ENCODE measurements around the gene GOLGB1. TPM values are rescaled to one million over a fixed set of nuclear protein-coding genes. Genes with fewer than 3 reads are reported as not detected.

The GOLGB1 gene
- total RNA-seq, 4 donors from 2014 or later, result 32.6 to 78.3 (median 54.9) TPM

- Histone ChIP-seq H3K9me3 (peaks cover 0 to 3% of the 10 kb centered on the region in 2 donors), H3K27me3 (no peaks in the 10 kb centered on the region), H3K4me1 (no peaks in the 10 kb centered on the region), H3K36me3 (no peaks in the 10 kb centered on the region), H3K4me3 (no peak overlapping the region), H3K27ac (no peak overlapping the region)
- intact Hi-C loops (cut with DNase I; ENCODE audit: low total_unique reads), result no loop called here
- DNase-seq, result no peak
- no peak for TF ChIP-seq POLR2A (IDR thresholded peaks at IDR 0.05)
- TF ChIP-seq, protein P1, sequence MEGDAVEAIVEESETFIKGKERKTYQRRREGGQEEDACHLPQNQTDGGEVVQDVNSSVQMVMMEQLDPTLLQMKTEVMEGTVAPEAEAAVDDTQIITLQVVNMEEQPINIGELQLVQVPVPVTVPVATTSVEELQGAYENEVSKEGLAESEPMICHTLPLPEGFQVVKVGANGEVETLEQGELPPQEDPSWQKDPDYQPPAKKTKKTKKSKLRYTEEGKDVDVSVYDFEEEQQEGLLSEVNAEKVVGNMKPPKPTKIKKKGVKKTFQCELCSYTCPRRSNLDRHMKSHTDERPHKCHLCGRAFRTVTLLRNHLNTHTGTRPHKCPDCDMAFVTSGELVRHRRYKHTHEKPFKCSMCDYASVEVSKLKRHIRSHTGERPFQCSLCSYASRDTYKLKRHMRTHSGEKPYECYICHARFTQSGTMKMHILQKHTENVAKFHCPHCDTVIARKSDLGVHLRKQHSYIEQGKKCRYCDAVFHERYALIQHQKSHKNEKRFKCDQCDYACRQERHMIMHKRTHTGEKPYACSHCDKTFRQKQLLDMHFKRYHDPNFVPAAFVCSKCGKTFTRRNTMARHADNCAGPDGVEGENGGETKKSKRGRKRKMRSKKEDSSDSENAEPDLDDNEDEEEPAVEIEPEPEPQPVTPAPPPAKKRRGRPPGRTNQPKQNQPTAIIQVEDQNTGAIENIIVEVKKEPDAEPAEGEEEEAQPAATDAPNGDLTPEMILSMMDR (IDR thresholded peaks at IDR 0.05), result no peak
Measured at GRCh38 chr3:121648219-121648958, 101.2 kb downstream of the GOLGB1 start.

DNA sequence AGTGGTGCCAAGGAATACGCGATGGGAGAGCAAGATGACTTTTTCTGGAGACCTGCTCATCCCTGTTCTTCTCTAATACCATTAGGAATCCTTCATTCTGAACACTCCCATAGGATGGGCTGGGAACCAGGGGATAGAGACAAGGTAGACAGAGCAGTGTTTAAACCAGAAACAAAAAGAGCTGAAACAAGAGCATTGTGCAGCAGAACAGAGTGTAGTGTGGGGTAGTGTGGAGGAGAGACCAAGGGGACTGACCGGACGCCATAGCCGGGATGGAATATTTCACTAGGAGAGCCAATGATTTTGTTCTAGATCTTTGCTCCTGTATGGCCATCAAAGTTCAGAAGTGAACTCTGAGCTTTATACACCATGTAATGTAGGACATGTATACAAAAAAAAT, 104.5 kb downstream of the GOLGB1 start:
- Histone ChIP-seq H3K27me3 (no peaks in the 10 kb centered on the region), H3K27ac (no peak overlapping the region), H3K4me3 (no peak overlapping the region), H3K4me1 (no peaks in the 10 kb centered on the region), H3K36me3 (no peaks in the 10 kb centered on the region), H3K9me3 (peaks cover 0 to 3% of the 10 kb centered on the region in 2 donors)
- TF ChIP-seq POLR2A (IDR thresholded peaks at IDR 0.05), result no peak
- TF ChIP-seq, protein P1 (IDR thresholded peaks at IDR 0.05), result no peak
- no peak for DNase-seq
- intact Hi-C loops (cut with DNase I; ENCODE audit: low total_unique reads), result no loop called here

GRCh38 chr3:121642601-121643314, 106.8 kb downstream of the GOLGB1 start:
- no peaks in the 10 kb centered on the region for H3K27me3 ChIP-seq
- no peak overlapping the region for H3K27ac ChIP-seq
- no peaks in the 10 kb centered on the region for H3K36me3 ChIP-seq
- no peak for DNase-seq
- no peaks in the 10 kb centered on the region for H3K9me3 ChIP-seq
- TF ChIP-seq, protein P1 (IDR thresholded peaks at IDR 0.05), result no peak
- no peak for TF ChIP-seq POLR2A (IDR thresholded peaks at IDR 0.05)
- H3K4me3 ChIP-seq, result no peak overlapping the region
- intact Hi-C loops (cut with DNase I; ENCODE audit: low total_unique reads), result no loop called here
- no peaks in the 10 kb centered on the region for H3K4me1 ChIP-seq

GRCh38 chr3:121641127-121641526, 108.4 kb downstream of the GOLGB1 start:
- H3K9me3 ChIP-seq, result no peaks in the 10 kb centered on the region
- H3K4me1 ChIP-seq, result no peaks in the 10 kb centered on the region
- TF ChIP-seq, protein P1 (IDR thresholded peaks at IDR 0.05), result no peak
- TF ChIP-seq POLR2A (IDR thresholded peaks at IDR 0.05), result no peak
- no peaks in the 10 kb centered on the region for H3K27me3 ChIP-seq
- H3K36me3 ChIP-seq, result no peaks in the 10 kb centered on the region
- DNase-seq, result no peak
- H3K4me3 ChIP-seq, result no peak overlapping the region
- no peak overlapping the region for H3K27ac ChIP-seq
- intact Hi-C loops (cut with DNase I; ENCODE audit: low total_unique reads), result no loop called here

DNA sequence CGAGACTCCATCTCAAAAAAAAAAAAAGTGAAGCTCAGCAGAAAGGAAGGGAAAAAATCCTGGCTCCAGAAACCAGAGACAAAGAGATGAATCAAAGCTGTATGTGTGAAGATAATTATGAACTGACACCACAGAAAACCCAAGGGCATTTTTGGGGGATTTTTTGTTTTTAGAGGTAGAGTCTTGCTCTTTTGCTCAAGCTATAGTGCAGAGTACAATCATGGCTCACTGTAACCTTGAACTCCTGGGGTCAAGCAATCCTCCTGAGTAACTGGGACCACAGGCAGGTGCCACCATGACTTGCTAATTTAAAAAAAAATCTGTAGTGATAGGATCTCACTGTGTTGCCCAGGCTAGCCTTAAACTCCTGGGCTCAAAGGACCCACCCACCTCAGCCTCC, 111.6 kb downstream of the GOLGB1 start:
- H3K27me3 ChIP-seq, result no peaks in the 10 kb centered on the region
- intact Hi-C loops (cut with DNase I; ENCODE audit: low total_unique reads), result no loop called here
- no peak for DNase-seq
- no peak overlapping the region for H3K27ac ChIP-seq
- H3K4me3 ChIP-seq, result no peak overlapping the region
- no peaks in the 10 kb centered on the region for H3K9me3 ChIP-seq
- no peaks in the 10 kb centered on the region for H3K4me1 ChIP-seq
- TF ChIP-seq, protein P1 (IDR thresholded peaks at IDR 0.05), result no peak
- TF ChIP-seq POLR2A (IDR thresholded peaks at IDR 0.05), result no peak
- H3K36me3 ChIP-seq, result no peaks in the 10 kb centered on the region
